ENCODE results near the gene DEPDC1. TPM values are rescaled to one million over a fixed set of nuclear protein-coding genes. Genes with fewer than 3 reads are reported as not detected.

The DEPDC1 gene, protein sequence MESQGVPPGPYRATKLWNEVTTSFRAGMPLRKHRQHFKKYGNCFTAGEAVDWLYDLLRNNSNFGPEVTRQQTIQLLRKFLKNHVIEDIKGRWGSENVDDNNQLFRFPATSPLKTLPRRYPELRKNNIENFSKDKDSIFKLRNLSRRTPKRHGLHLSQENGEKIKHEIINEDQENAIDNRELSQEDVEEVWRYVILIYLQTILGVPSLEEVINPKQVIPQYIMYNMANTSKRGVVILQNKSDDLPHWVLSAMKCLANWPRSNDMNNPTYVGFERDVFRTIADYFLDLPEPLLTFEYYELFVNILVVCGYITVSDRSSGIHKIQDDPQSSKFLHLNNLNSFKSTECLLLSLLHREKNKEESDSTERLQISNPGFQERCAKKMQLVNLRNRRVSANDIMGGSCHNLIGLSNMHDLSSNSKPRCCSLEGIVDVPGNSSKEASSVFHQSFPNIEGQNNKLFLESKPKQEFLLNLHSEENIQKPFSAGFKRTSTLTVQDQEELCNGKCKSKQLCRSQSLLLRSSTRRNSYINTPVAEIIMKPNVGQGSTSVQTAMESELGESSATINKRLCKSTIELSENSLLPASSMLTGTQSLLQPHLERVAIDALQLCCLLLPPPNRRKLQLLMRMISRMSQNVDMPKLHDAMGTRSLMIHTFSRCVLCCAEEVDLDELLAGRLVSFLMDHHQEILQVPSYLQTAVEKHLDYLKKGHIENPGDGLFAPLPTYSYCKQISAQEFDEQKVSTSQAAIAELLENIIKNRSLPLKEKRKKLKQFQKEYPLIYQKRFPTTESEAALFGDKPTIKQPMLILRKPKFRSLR
- 0.17 TPM for total RNA-seq
- long read RNA-seq, partial matches to known transcripts = 0 of 1 reads
- long read RNA-seq, other reads (novel, unspliced or antisense) = 1 of 1 reads

DNA sequence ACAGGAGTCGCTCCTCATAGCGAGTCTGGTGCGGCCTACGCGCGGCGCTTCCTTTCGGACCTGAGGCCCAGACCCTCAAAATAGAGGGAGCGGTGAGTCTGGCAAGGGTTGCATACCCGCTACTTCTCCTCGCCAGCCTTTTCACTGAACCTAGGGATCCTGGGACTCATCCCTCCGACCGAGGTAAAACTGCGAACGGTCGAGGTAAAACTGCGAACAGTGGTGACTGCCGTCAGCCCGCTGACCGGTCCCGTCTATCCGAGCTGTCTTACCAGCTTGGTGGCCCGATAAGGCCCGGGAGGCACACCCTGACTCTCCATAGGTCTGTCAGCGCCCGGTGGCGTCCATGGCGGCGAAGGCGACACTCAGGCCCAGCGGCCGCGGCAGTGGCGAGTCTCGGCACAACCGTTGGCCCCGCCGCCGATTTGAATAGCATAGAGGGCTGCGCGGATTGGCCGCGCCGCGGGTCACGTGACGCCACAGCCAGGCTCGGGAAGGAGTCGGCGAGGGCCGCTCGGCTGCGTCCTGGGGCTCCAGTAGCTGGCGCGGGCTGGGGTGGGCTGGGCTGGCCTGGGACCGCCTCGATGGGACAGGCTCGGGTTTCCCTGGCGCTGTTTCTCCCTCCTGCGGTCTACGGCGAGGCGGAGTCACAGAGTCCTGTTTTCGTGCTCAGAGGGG is at the start of gene DEPDC1:
DEPDC1 (minus strand) TSS at position 403 of the 678 bp plus-strand sequence; CDS start at position 320, 83 bp downstream.
- H3K36me3 ChIP-seq = no peaks in the 10 kb centered on the region
- H3K4me1 ChIP-seq = peaks cover 13% of the 10 kb centered on the region
- H3K27ac ChIP-seq = no peak within 1 kb of the TSS
- intact Hi-C loops (cut with DNase I) = no loop called here
- TF ChIP-seq, protein P1, sequence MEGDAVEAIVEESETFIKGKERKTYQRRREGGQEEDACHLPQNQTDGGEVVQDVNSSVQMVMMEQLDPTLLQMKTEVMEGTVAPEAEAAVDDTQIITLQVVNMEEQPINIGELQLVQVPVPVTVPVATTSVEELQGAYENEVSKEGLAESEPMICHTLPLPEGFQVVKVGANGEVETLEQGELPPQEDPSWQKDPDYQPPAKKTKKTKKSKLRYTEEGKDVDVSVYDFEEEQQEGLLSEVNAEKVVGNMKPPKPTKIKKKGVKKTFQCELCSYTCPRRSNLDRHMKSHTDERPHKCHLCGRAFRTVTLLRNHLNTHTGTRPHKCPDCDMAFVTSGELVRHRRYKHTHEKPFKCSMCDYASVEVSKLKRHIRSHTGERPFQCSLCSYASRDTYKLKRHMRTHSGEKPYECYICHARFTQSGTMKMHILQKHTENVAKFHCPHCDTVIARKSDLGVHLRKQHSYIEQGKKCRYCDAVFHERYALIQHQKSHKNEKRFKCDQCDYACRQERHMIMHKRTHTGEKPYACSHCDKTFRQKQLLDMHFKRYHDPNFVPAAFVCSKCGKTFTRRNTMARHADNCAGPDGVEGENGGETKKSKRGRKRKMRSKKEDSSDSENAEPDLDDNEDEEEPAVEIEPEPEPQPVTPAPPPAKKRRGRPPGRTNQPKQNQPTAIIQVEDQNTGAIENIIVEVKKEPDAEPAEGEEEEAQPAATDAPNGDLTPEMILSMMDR (IDR thresholded peaks at IDR 0.05) = no peak
- H3K27me3 ChIP-seq = no peaks in the 10 kb centered on the region
- H3K9me3 ChIP-seq = no peaks in the 10 kb centered on the region
- DNase-seq = peak; percentile 96
- peak within 1 kb of the TSS; percentile 74 for H3K4me3 ChIP-seq
- ATAC-seq = peak; percentile 100

DNA sequence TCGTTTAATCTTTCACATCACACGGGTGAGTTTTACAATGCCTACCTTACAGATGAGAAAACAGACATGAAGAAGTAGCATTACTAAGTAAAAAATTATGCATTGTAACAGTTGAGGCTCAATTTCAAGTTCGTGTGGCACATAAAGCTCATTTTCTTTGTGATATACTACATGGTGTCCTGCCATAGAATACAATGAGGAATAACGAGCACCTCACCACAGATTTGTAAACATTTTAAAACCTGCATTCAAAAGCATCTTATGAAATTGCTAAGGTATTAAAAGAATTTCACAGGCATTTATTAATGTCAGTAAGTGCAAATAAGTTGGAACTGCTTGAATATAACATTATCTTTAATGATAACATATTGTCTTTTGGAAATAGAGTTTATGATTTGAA is 47.8 kb upstream of the DEPDC1 start:
- Histone ChIP-seq H3K27ac (no peak overlapping the region), H3K27me3 (no peaks in the 10 kb centered on the region), H3K36me3 (no peaks in the 10 kb centered on the region), H3K4me3 (no peak overlapping the region), H3K4me1 (no peaks in the 10 kb centered on the region), H3K9me3 (no peaks in the 10 kb centered on the region)
- intact Hi-C loops (cut with DNase I) = no loop called here
- ATAC-seq = no peak
- no peak for DNase-seq
- TF ChIP-seq, protein P1 (IDR thresholded peaks at IDR 0.05) = no peak

DNA sequence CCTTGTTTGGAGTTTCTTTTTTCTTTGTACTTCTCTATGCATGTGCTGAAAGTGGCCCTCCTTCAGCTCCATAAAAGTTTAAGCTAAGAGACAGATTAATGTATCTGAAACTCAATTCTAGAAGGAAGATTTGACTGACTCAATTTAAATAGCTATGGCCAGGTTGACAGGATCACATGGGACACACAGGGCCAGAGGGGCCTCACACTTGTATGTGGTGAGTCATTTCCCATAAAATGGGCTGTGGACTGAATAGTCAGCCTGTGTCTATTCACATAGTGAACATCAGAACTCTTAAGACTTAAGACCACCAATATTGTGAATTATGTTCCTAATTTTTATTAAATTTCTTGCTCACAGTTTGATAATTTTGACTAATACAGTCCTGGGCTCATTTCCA is 45.7 kb upstream of the DEPDC1 start:
- no peak for ATAC-seq
- Histone ChIP-seq H3K27ac (no peak overlapping the region), H3K9me3 (no peaks in the 10 kb centered on the region), H3K4me1 (no peaks in the 10 kb centered on the region), H3K4me3 (no peak overlapping the region), H3K36me3 (no peaks in the 10 kb centered on the region), H3K27me3 (no peaks in the 10 kb centered on the region)
- no peak for DNase-seq
- TF ChIP-seq, protein P1 (IDR thresholded peaks at IDR 0.05) = no peak
- intact Hi-C loops (cut with DNase I) = no loop called here

DNA sequence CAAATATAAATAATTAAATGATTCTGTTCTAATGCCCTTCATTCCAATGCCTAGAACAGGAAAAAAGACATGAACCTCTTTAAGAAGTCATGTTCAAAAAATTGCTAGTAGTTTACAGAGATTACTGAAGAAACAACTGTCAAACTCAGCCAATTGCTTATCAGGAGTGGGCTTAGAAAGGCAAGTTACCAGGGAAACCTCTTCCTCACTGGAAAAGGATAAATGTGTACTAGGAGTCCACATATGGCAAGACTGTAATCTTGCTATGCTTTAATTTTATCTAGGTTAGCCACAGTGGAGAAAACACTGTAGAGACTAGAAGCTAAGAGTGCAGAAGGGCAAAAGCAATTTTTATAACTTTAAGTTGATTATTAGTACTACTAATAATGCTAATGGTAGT is 42.1 kb upstream of the DEPDC1 start:
- ATAC-seq (no peak), DNase-seq (no peak)
- Histone ChIP-seq H3K4me1 (no peaks in the 10 kb centered on the region), H3K27ac (no peak overlapping the region), H3K36me3 (no peaks in the 10 kb centered on the region), H3K9me3 (no peaks in the 10 kb centered on the region), H3K27me3 (no peaks in the 10 kb centered on the region), H3K4me3 (no peak overlapping the region)
- TF ChIP-seq, protein P1 (IDR thresholded peaks at IDR 0.05) = no peak
- intact Hi-C loops (cut with DNase I) = no loop called here

DNA sequence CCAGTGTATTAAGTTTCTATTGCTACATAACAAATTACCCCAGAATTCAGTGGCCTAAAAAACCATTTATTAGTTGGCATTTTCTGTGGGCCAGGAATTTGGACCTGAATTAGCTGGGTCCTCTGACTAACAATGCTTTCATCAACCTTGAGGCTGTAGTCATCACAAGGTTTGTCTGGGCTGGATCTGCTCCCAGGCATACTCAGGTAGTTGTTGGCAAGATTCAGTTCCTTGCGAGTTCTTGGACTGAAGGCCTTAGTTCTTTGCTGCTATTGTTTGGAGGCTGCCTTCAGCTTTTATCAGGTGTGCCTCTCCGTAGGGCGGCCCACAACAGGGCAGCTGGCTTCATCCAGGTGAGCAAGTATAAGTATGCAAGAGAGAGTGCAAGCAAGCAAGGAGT is 31.4 kb upstream of the DEPDC1 start:
- TF ChIP-seq, protein P1 (IDR thresholded peaks at IDR 0.05) = no peak
- H3K4me1 ChIP-seq = no peaks in the 10 kb centered on the region
- ATAC-seq (no peak), DNase-seq (no peak)
- no peak overlapping the region for H3K27ac ChIP-seq
- no peaks in the 10 kb centered on the region for H3K9me3 ChIP-seq
- no peak overlapping the region for H3K4me3 ChIP-seq
- no peaks in the 10 kb centered on the region for H3K27me3 ChIP-seq
- intact Hi-C loops (cut with DNase I) = no loop called here
- H3K36me3 ChIP-seq = no peaks in the 10 kb centered on the region
